HEK293 (cell line): ENCODE measurements around the gene XPR1.

Experiments
- CTCF ChIA-PET: fragments of 350-600 bp; formaldehyde crosslinking; extraction: SDS; loops from one replicate; lab custom pipeline; 2021; ENCODE audit warnings: antibody characterized with exemption; lab: Yijun Ruan, JAX
- POLR2A ChIA-PET: fragments of 300-600 bp; formaldehyde crosslinking; extraction: SDS; loops from one replicate; lab custom pipeline; 2020; ENCODE audit warnings: antibody characterized with exemption, inconsistent platforms; lab: Yijun Ruan, JAX
- H3K27ac ChIP-seq: fragments of 200-500 bp; sonication (Bioruptor generic); 2 replicates; pipeline ENCODE4 v1.5.1; 2014; ENCODE audit warnings: low read depth, low read length, control low read depth, inconsistent platforms; ENCODE audit errors: extremely low read depth
- H3K36me3 ChIP-seq, 2 experiments: fragments of 200-500 bp in 1 of 2; sonication (Bioruptor generic) in 1 of 2; 1 replicate in 1 of 2; 2 replicates in 1 of 2; pipeline ENCODE4 v1.5.1; 2014 to 2017; ENCODE audit warnings: inconsistent platforms in 2 of 2, low read length in 2 of 2; ENCODE audit not compliant: control insufficient read depth in 2 of 2, insufficient read depth in 1 of 2
- H3K4me1 ChIP-seq: fragments of 200-500 bp; sonication (Bioruptor generic); 2 replicates; pipeline ENCODE4 v1.5.1; 2014; ENCODE audit warnings: mild to moderate bottlenecking, low read length, inconsistent platforms; ENCODE audit not compliant: control insufficient read depth, insufficient read depth
- H3K4me3 ChIP-seq: 2 replicates; pipeline ENCODE4 v1.5.1; 2011; ENCODE audit warnings: low read depth, mild to moderate bottlenecking, control low read depth, low read length, moderate library complexity
- H3K9me3 ChIP-seq: fragments of 200-500 bp; sonication (Bioruptor generic); 2 replicates; pipeline ENCODE4 v1.5.1; 2014; ENCODE audit warnings: low read depth, low read length, inconsistent platforms; ENCODE audit not compliant: control insufficient read depth, insufficient read depth
- EGR2 ChIP-seq: fragments of 450-650 bp; formaldehyde crosslinking; IDR thresholded peaks from 2 replicates; pipeline ENCODE4 v1.5.1; 2016; ENCODE audit warnings: low read depth, missing biosample characterization, missing genetic modification characterization
- ELK4 ChIP-seq: IDR thresholded peaks from 2 replicates; pipeline ENCODE4 v1.6.1; 2011; ENCODE audit warnings: mild to moderate bottlenecking, low read depth, low read length, borderline replicate concordance
- GLI4 ChIP-seq: fragments of 450-650 bp; formaldehyde crosslinking; IDR thresholded peaks from 2 replicates; pipeline ENCODE4 v1.5.1; 2016; ENCODE audit warnings: missing biosample characterization, missing genetic modification characterization
- PRDM6 ChIP-seq: fragments of 450-650 bp; formaldehyde crosslinking; IDR thresholded peaks from 2 replicates; pipeline ENCODE4 v1.5.1; 2017; ENCODE audit warnings: missing biosample characterization, missing genetic modification characterization
- REST ChIP-seq: fragments of 450-650 bp; formaldehyde crosslinking; IDR thresholded peaks from 2 replicates; pipeline ENCODE4 v1.5.1; 2016; ENCODE audit warnings: missing biosample characterization, missing genetic modification characterization
- SETDB1 ChIP-seq: IDR thresholded peaks from one replicate; pipeline ENCODE4 v1.6.1; 2017; ENCODE audit warnings: mild to moderate bottlenecking, low read length, moderate library complexity, mixed read lengths; ENCODE audit not compliant: insufficient read length
- TRIM28 ChIP-seq: IDR thresholded peaks from 2 replicates; pipeline ENCODE4 v1.6.1; 2011; ENCODE audit warnings: low read length, control low read depth, borderline replicate concordance
- ZNF280D ChIP-seq: fragments of 450-650 bp; formaldehyde crosslinking; IDR thresholded peaks from 2 replicates; pipeline ENCODE4 v1.5.1; 2016; ENCODE audit warnings: missing biosample characterization, missing genetic modification characterization
- ZNF473 ChIP-seq: fragments of 450-650 bp; formaldehyde crosslinking; IDR thresholded peaks from 2 replicates; pipeline ENCODE4 v1.5.1; 2017; ENCODE audit warnings: missing biosample characterization, missing genetic modification characterization
- ZNF510 ChIP-seq: fragments of 450-650 bp; formaldehyde crosslinking; IDR thresholded peaks from 2 replicates; pipeline ENCODE4 v1.5.1; 2018; ENCODE audit warnings: mild to moderate bottlenecking, missing genetic modification characterization, missing biosample characterization; ENCODE audit not compliant: insufficient replicate concordance
- ZNF548 ChIP-seq: fragments of 450-650 bp; formaldehyde crosslinking; IDR thresholded peaks from 2 replicates; pipeline ENCODE4 v1.5.1; 2016; ENCODE audit warnings: missing biosample characterization, missing genetic modification characterization
- ZNF549 ChIP-seq: fragments of 450-650 bp; IDR thresholded peaks from 2 replicates; pipeline ENCODE4 v1.5.1; 2018; ENCODE audit warnings: missing biosample characterization, missing genetic modification characterization, mild to moderate bottlenecking, inconsistent platforms, moderate library complexity
- ZNF792 ChIP-seq: fragments of 450-650 bp; formaldehyde crosslinking; IDR thresholded peaks from 2 replicates; pipeline ENCODE4 v1.5.1; 2016; ENCODE audit warnings: missing biosample characterization, missing genetic modification characterization
- TF ChIP-seq, protein P1 (sequence below): fragments of 450-650 bp; formaldehyde crosslinking; IDR thresholded peaks from 2 replicates; pipeline ENCODE4 v1.5.1; 2016; ENCODE audit warnings: missing biosample characterization, missing genetic modification characterization
- TF ChIP-seq, protein P2 (sequence below): fragments of 450-650 bp; formaldehyde crosslinking; IDR thresholded peaks from 2 replicates; pipeline ENCODE4 v1.5.1; 2016; ENCODE audit warnings: missing biosample characterization, missing genetic modification characterization

XPR1 gene

GRCh38 chr1:180594723-180595122, 37.1 kb upstream of the XPR1 start (continued):
- TF ChIP-seq, protein P1, sequence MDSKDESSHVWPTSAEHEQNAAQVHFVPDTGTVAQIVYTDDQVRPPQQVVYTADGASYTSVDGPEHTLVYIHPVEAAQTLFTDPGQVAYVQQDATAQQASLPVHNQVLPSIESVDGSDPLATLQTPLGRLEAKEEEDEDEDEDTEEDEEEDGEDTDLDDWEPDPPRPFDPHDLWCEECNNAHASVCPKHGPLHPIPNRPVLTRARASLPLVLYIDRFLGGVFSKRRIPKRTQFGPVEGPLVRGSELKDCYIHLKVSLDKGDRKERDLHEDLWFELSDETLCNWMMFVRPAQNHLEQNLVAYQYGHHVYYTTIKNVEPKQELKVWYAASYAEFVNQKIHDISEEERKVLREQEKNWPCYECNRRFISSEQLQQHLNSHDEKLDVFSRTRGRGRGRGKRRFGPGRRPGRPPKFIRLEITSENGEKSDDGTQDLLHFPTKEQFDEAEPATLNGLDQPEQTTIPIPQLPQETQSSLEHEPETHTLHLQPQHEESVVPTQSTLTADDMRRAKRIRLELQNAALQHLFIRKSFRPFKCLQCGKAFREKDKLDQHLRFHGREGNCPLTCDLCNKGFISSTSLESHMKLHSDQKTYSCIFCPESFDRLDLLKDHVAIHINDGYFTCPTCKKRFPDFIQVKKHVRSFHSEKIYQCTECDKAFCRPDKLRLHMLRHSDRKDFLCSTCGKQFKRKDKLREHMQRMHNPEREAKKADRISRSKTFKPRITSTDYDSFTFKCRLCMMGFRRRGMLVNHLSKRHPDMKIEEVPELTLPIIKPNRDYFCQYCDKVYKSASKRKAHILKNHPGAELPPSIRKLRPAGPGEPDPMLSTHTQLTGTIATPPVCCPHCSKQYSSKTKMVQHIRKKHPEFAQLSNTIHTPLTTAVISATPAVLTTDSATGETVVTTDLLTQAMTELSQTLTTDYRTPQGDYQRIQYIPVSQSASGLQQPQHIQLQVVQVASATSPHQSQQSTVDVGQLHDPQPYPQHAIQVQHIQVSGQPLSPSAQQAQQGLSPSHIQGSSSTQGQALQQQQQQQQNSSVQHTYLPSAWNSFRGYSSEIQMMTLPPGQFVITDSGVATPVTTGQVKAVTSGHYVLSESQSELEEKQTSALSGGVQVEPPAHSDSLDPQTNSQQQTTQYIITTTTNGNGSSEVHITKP (tag by site-specific recombination): no peak
- TF ChIP-seq TRIM28: no peak
- TF ChIP-seq GLI4 (tag by site-specific recombination): no peak
- TF ChIP-seq, protein P2, sequence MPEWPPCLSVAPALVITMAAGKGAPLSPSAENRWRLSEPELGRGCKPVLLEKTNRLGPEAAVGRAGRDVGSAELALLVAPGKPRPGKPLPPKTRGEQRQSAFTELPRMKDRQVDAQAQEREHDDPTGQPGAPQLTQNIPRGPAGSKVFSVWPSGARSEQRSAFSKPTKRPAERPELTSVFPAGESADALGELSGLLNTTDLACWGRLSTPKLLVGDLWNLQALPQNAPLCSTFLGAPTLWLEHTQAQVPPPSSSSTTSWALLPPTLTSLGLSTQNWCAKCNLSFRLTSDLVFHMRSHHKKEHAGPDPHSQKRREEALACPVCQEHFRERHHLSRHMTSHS (tag by site-specific recombination): no peak
- TF ChIP-seq ZNF510: no peak
- TF ChIP-seq REST (tag by site-specific recombination): no peak

DNA sequence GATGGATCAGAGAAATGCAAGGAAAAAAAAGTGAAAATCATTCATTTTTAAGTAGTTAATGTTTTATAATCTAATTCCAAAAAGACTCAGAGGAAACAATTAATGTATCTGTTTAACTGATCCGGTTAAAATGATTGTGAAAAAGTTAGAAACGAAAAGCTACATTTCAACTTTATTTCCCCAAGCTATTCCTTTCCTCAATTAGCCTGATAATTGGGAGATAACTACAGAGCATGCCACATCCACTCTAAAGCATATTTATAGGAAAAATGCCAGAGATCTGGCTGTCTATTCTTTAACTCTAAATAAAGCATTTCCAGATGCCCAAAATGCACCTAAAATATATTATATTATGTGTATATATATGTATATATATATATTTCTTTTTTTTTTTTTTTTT, 35.9 kb upstream of the XPR1 start:
- H3K4me1 ChIP-seq: no peaks in the 10 kb centered on the region
- TF ChIP-seq ZNF548 (no peak), GLI4 (tag by site-specific recombination) (no peak), EGR2 (no peak), ZNF792 (no peak), ZNF473 (tag by site-specific recombination) (no peak), PRDM6 (no peak)
- TF ChIP-seq, all 188 proteins: peak for 0
- no peaks in the 10 kb centered on the region for H3K9me3 ChIP-seq
- ChIA-PET CTCF (interaction anchor here (0.7 to 1.1 kb wide), 2 partner anchors 9 to 64 kb away, joined by 3 to 5 read pairs; no protein-coding TSS in a partner anchor), POLR2A (no interaction called here)
- H3K36me3 ChIP-seq: no peaks in the 10 kb centered on the region
- no peak overlapping the region for H3K4me3 ChIP-seq
- H3K27ac ChIP-seq: no peak overlapping the region

DNA sequence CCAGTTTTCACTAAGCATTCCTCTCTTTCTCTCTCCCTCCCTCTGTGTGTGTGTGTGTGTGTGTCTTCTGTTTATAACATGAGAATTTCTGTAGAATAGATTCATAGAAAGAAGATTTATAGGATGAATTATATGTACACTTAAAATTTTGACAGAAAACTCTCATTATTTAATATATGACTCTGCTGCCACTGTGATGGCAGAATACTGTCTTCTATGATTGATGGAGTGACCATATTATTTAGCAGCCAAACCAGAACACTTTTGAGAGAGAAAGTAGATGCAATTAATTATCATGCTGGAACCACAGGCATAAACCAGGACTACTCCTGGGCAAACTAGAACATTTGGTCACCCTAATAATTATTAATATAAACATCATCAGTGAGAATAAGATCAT, 34.3 kb upstream of the XPR1 start:
- ChIA-PET POLR2A (no interaction called here), CTCF (no interaction called here)
- Histone ChIP-seq H3K4me3 (no peak overlapping the region), H3K27ac (no peak overlapping the region), H3K9me3 (no peaks in the 10 kb centered on the region), H3K36me3 (no peaks in the 10 kb centered on the region), H3K4me1 (no peaks in the 10 kb centered on the region)
- TF ChIP-seq ZNF280D (tag by site-specific recombination): no peak
- TF ChIP-seq ZNF549 (tag by site-specific recombination): no peak
- no peak for TF ChIP-seq ELK4
- no peak for TF ChIP-seq SETDB1
